Measurements from ENCODE around the gene TNFSF15.

Gene TNFSF15

DNA sequence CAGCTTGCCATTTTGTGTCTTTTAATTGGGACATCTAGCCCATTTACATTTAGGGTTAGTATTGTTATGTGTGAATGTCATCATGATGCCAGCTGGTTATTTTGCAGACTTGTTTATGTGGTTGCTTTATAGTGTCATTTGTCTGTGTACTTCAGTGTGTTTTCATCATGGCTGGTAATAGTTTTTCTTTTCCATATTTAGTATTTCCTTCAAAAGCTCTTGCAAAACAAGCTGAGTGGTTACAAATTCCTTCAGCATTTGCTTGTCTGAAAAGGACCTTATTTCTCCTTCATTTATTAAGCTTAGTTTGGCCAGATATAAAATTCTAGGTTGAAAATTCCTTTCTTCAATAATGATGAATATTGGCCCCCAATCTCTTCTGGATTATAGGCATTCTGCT, 28.5 kb upstream of the TNFSF15 start:
- CTCF ChIA-PET, result no interaction called here
- Mint-ChIP-seq H3K9me3 (peaks cover 4% of the 10 kb centered on the region), H3K4me1 (peaks cover 10% of the 10 kb centered on the region), H3K4me3 (no peak overlapping the region), H3K27me3 (peaks cover 8% of the 10 kb centered on the region), H3K27ac (no peak overlapping the region), H3K36me3 (peaks cover 9% of the 10 kb centered on the region)
- no peak for DNase-seq

DNA sequence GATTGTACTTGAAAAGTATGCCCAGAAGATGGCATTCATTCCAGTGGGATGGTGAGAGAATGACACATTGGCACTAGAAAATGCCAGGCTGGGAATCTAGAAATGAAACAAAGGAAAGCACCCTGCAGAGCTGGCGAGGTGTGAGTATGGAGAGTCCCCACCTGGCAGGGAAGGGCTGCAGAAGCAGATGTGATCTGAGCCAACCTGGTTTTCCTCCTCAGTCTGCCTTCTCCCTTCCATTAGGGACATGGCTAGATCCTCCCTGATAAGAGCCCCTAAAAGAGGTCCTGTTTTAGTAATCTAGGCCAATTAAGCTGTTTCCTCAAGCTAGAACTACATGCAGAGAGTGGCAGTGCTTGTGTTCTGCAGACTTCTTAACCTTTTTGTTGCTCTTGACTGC, 24.7 kb upstream of the TNFSF15 start:
- CTCF ChIA-PET, result no interaction called here
- Mint-ChIP-seq H3K36me3 (peaks cover 6% of the 10 kb centered on the region), H3K9me3 (peaks cover 3% of the 10 kb centered on the region), H3K27ac (no peak overlapping the region), H3K4me1 (peaks cover 2% of the 10 kb centered on the region), H3K27me3 (peaks cover 5% of the 10 kb centered on the region), H3K4me3 (no peak overlapping the region)
- DNase-seq, result no peak

DNA sequence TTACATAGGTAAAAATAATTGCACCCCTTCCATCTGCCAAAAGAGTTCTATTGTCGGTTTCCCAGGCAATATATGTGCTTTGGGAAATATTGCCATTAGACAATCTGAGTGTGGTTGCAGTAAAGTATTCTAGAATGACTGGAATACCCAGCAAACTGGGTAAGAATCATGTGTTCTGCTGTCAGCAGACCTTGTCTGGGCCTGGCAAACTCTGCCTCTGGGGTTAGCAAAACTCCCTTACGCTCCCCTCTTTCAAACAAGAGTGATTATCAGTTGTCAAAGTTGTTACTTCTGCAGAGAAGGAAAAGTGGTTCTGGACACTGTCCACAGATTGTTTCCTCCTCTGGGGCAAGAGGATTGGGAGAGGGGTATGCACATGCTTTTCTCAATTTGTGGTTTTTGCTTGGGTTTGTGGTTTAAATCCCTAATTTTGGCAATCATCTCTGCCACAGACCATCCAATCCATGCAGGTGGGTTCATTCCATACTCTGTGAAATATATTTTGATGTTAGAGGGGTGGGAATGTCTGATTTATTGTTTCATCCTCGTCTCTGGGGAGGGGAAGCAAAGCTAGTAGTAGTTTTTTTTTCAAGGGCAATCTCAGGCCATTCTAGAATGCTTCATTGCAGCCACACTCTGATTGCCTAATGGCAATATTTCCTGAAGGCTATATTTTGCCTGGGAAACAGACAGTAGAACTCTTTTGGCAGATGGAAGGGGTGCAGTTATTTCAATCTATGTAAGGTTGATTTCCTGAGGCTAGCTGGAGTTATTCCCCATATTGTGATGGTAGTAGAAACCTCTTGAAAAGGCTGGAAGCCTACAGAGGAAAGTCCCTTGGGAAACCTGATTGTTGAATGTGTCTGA, 24.0 kb upstream of the TNFSF15 start:
- DNase-seq, result no peak
- Mint-ChIP-seq H3K27ac (no peak overlapping the region), H3K27me3 (peaks cover 5% of the 10 kb centered on the region), H3K9me3 (peaks cover 2% of the 10 kb centered on the region), H3K4me3 (no peak overlapping the region), H3K36me3 (peaks cover 4% of the 10 kb centered on the region), H3K4me1 (no peaks in the 10 kb centered on the region)
- CTCF ChIA-PET, result no interaction called here

DNA sequence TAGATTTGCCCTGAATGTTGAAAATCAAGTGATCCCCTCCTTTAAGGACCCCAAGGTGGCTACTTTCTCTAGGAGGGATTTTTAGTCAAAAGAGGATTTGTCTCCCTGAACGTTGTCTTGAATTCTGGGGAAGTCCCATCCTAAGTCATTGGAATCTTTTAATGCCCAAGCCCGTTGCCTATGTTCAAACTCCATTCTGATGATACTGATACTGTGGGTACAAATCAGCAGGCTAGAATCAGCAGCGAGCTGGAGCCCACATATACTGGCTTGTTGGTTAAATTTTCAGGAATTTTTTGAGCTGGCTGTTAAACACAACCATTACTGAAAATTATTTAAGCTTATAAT, 22.4 kb upstream of the TNFSF15 start:
- no peak overlapping the region for H3K4me3 Mint-ChIP-seq
- H3K9me3 Mint-ChIP-seq, result peaks cover 2% of the 10 kb centered on the region
- H3K4me1 Mint-ChIP-seq, result peaks cover 2% of the 10 kb centered on the region
- DNase-seq, result no peak
- H3K36me3 Mint-ChIP-seq, result peaks cover 2% of the 10 kb centered on the region
- peaks cover 5% of the 10 kb centered on the region for H3K27me3 Mint-ChIP-seq
- CTCF ChIA-PET, result no interaction called here
- H3K27ac Mint-ChIP-seq, result no peak overlapping the region

DNA sequence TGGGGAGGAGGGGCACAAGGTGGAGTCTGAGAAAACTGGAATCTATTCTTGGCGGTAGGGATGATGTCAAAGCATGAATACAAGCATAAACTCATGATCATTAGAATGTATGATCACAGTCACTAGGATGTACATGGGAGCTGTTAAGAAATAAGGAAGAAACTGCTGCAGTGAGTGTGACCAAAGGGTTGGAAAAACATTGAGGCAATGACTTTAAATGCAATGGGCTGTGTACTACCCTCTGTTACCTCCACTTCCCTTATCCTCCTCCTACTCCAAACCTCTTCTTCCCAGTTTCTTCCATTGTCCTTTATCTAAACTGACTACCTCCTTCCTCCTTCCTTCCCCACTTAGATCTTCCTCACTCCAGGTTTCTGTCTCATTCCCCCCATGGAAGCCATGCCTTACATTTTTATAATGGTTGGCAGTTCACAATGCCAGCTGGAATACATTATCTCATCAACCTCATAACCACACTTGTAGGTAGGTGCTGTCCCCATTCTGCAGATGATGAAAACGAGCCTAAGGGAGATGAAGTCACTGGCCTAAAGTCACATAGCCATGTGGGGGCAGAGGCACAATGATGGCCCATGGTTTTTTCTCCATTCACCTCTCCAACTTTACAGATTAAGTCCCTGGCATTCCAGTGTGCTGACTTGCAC, 21.9 kb upstream of the TNFSF15 start:
- H3K4me3 Mint-ChIP-seq, result no peak overlapping the region
- CTCF ChIA-PET, result interaction anchor here (0.6 kb wide), 1 partner anchor 62 kb away, joined by 3 read pairs; no protein-coding TSS in a partner anchor
- DNase-seq, result no peak

DNA sequence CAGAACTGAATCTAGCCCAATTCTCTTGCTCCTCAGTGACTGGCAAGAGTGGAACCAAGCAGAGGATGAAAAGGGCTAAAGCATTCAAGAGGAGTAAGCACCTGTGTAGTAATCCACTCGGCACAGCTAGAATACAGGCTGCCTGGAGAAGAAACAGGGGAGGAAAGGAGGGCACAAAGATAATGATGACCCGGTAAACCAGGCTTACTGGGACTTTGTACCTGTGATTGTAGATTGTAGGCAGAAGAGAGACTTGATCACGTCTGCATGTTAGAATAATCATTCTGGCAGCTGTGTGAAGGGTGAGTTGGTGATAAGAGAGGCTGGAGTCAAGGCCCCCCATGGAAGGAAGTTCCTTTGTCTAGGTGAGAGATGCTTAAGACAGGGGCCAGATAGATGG, 20.6 kb upstream of the TNFSF15 start:
- no peak for DNase-seq
- peaks cover 16% of the 10 kb centered on the region for H3K4me1 Mint-ChIP-seq
- CTCF ChIA-PET, result no interaction called here

More for the DNA sequence above, 21.9 kb upstream of the TNFSF15 start:
- Mint-ChIP-seq H3K27ac (no peak overlapping the region), H3K27me3 (peaks cover 5% of the 10 kb centered on the region), H3K9me3 (peaks cover 2% of the 10 kb centered on the region), H3K36me3 (peaks cover 2% of the 10 kb centered on the region), H3K4me1 (peaks cover 7% of the 10 kb centered on the region)

DNA sequence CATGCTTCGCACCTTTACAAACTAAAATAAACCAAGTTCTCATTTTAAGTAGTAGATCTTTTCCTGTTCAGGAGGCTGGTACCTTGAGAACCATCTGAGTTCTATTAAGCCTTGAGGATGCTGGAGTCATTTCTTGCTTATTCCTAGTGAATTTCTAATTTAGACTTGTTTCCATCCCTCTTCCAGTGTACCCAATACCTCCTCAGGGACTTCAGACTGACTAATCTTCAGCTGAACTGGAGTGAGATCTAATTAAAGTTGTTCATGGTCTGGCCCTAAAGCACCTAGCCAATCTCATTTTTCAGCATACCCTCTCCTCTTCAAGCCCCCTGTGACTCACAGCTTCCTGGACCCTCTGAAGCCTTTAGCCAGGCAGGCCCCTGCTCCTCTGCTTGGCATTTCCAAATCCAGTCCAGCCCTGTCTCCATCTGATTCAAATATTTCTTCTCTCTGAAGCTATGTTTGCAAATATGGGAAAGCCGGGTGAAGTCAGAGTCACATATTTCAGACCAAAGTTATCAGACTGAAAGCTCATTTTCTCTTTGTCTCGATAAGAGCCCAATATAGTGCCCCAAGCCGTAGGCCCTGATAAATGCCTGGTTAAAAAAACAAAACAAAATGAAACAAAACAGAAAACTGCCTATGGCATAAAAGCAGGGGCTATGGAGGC, 19.4 kb upstream of the TNFSF15 start:
- H3K36me3 Mint-ChIP-seq, result peaks cover 5% of the 10 kb centered on the region
- H3K4me1 Mint-ChIP-seq, result peaks cover 16% of the 10 kb centered on the region
- H3K27ac Mint-ChIP-seq, result no peak overlapping the region
- peaks cover 3% of the 10 kb centered on the region for H3K27me3 Mint-ChIP-seq
- H3K9me3 Mint-ChIP-seq, result peaks cover 2% of the 10 kb centered on the region
- H3K4me3 Mint-ChIP-seq, result no peak overlapping the region
- DNase-seq, result no peak
- CTCF ChIA-PET, result no interaction called here

More for the DNA sequence above, 20.6 kb upstream of the TNFSF15 start:
- H3K4me3 Mint-ChIP-seq, result no peak overlapping the region
- H3K9me3 Mint-ChIP-seq, result peaks cover 2% of the 10 kb centered on the region
- H3K36me3 Mint-ChIP-seq, result peaks cover 4% of the 10 kb centered on the region
- H3K27ac Mint-ChIP-seq, result no peak overlapping the region
- H3K27me3 Mint-ChIP-seq, result peaks cover 5% of the 10 kb centered on the region

DNA sequence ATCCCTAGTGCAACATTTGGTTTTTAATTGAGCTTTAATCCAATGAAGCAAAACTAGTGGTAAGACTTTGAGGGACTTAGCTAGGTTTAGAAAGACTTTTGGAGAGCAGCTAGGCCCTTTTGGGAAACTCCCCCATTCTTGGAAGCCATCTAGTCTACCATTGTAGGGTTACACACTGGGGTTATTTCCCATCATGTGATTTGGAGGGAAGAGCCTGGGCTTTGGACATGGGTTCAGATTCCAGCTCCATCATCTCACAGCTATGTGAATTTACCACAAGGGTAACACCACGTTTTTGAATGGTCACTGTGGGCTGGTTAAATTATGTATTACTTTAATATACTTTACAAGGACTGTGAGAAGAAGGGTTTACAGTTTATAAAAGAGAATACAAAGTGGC, 18.3 kb upstream of the TNFSF15 start:
- DNase-seq, result no peak
- Mint-ChIP-seq H3K9me3 (peaks cover 2% of the 10 kb centered on the region), H3K27ac (no peak overlapping the region), H3K4me3 (no peak overlapping the region), H3K27me3 (peaks cover 4% of the 10 kb centered on the region), H3K4me1 (peaks cover 16% of the 10 kb centered on the region), H3K36me3 (peaks cover 5% of the 10 kb centered on the region)
- CTCF ChIA-PET, result no interaction called here

DNA sequence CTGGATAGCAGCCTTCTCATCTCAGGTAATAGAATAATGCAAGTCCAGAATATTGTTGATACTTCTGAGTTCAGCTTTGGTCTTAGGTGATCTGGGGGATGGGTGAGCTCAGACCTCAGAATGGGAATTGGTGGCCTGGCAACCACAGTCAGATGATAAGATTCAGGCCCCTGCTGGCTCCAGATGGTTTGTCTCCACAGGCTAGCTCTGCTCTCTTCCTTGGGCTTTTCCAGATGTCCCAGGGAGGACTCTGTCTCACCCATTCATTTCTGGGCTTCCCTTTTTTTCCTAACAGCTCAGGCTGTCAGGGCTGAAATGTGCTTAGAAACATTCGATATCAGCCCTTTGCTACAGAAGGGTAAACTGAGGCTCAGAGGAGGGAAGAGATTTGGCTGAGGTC, 17.6 kb upstream of the TNFSF15 start:
- Mint-ChIP-seq H3K4me1 (peaks cover 16% of the 10 kb centered on the region), H3K27me3 (peaks cover 4% of the 10 kb centered on the region), H3K9me3 (peaks cover 2% of the 10 kb centered on the region), H3K36me3 (peaks cover 5% of the 10 kb centered on the region), H3K27ac (no peak overlapping the region), H3K4me3 (no peak overlapping the region)
- no peak for DNase-seq
- CTCF ChIA-PET, result no interaction called here

DNA sequence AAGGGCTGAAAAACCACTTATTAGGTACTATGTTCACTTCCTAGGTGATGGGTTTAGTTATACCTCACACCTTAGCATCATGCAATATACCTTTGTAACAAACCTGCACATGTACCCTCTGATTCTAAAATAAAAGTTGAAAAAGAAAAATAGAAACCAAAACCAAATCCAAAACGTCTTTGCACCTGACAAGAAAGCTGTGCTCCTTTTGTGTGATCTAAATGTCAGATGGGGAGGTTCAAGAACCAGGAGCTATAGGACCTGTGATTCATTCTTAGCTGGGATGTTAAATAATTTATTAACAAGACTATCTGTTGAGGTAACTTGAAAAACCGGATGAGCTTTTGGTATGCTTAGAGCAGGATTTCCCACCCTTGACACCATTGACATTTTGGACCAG, 16.9 kb upstream of the TNFSF15 start:
- DNase-seq, result no peak
- Mint-ChIP-seq H3K9me3 (peaks cover 2% of the 10 kb centered on the region), H3K27me3 (peaks cover 4% of the 10 kb centered on the region), H3K27ac (no peak overlapping the region), H3K4me3 (no peak overlapping the region), H3K4me1 (peaks cover 16% of the 10 kb centered on the region), H3K36me3 (peaks cover 5% of the 10 kb centered on the region)
- CTCF ChIA-PET, result no interaction called here

DNA sequence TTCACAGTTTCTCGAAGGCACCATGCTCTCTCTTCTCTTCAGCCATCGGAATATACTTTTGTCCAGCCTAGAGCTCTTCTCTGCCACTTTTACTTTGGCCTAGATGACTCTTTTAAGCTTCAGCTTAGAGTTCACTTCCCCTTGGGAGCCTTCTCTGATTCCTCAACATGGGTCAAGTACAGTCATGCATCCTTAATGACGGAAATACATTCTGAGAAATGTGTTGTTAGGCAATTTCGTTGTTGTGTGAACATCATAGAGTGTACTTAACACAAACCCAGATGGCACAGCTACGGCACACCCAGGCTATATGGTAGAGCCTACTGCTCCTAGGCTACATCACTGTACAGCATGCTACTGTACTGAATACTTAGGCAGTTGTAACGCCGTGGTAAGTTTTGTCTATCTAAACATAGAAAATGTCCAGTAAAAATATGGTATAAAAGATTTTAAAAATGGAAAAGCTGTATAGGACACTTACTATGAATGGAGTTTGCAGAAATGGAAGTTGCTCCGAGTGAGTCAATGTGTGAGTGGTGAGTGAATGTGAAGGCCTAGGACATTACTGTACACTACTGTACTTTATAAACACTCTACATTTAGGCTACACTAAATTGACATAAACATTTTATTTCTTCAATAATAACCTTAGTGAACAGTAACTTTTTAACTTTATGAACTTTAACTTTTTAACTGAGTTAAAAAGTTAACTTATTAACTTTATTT, 15.1 kb upstream of the TNFSF15 start:
- no peaks in the 10 kb centered on the region for H3K9me3 Mint-ChIP-seq
- CTCF ChIA-PET, result interaction anchor here (1.8 kb wide), 1 partner anchor 10 kb away, joined by 5 read pairs; no protein-coding TSS in a partner anchor
- H3K4me3 Mint-ChIP-seq, result no peak overlapping the region
- H3K27ac Mint-ChIP-seq, result no peak overlapping the region
- H3K36me3 Mint-ChIP-seq, result peaks cover 3% of the 10 kb centered on the region
- H3K4me1 Mint-ChIP-seq, result peaks cover 16% of the 10 kb centered on the region
- peaks cover 4% of the 10 kb centered on the region for H3K27me3 Mint-ChIP-seq
- DNase-seq, result no peak

DNA sequence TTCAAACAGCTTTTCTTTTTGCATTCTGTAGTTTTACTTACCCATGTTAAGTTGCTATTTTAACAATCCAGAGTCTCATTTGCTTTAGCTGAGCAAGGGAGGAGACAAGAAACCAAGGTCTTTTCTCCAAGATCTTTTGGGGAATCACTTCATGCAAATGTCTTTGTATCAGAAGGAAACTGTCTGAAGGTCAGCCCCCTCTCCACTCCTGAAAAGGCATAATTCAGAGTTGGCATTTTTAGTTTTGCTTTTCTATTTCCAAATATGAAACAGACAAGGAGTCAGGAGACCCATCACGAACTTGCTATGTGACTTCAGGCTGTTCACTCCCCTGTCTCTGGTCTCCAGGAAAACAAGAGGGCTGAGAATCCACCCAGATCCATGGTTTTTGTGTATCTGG, 12.3 kb upstream of the TNFSF15 start:
- Mint-ChIP-seq H3K4me3 (no peak overlapping the region), H3K27ac (no peak overlapping the region), H3K27me3 (peaks cover 7% of the 10 kb centered on the region), H3K4me1 (peaks cover 13% of the 10 kb centered on the region), H3K36me3 (peaks cover 8% of the 10 kb centered on the region), H3K9me3 (peaks cover 4% of the 10 kb centered on the region)
- no peak for DNase-seq
- CTCF ChIA-PET, result no interaction called here

DNA sequence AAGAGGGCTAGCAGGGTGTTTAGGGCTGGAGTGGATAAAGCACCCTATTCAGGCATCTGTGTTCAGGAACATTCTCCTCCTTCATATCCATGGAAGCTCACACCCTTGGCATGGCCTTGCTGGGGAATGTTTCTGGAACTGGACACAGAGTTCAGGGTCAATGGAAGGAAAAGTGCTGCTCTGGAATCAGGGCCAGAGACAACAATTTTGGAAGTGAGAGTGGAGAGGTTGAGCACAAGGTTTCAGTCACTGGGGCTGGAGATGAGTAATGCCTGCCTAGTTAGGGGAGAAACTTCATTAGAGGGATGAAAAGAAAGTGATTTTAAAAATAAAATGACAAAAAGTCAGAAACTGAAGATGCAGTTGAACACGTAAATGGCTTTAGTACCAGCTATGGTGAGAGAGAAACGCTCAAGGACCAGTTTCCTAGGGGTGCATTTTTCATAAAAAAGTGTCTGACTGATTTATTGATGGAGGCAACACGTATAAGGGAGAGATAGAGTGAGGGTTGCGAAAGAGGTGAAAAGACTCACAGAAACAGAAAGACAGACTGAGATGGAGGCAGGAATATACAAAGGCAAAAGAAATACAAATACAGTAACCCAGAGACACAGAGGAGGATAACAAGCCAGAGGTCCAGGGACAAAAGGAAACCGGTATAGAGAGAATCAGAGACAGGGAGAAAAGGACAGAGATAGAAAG, 8.0 kb upstream of the TNFSF15 start:
- Mint-ChIP-seq H3K4me1 (no peaks in the 10 kb centered on the region), H3K4me3 (no peak overlapping the region), H3K27me3 (peaks cover 11% of the 10 kb centered on the region), H3K36me3 (peaks cover 8% of the 10 kb centered on the region), H3K9me3 (peaks cover 4% of the 10 kb centered on the region), H3K27ac (no peak overlapping the region)
- CTCF ChIA-PET, result interaction anchor here (0.6 kb wide), 1 partner anchor 47 kb away, joined by 4 read pairs; no protein-coding TSS in a partner anchor
- DNase-seq, result no peak
